K562 (cell line): Measurements from ENCODE around the gene MMP27. TPM values are rescaled to one million over a fixed set of nuclear protein-coding genes. Genes with fewer than 3 reads are reported as not detected.

Experiments used
- ILK ChIP-seq: fragments of 450-650 bp; IDR thresholded peaks from 2 replicates; pipeline ENCODE4 v1.6.1; 2016; ENCODE audit warnings: missing genetic modification characterization, low read depth, mild to moderate bottlenecking, missing compliant biosample characterization, moderate library complexity, borderline replicate concordance
- LARP7 ChIP-seq: fragments of 450-650 bp; IDR thresholded peaks from 2 replicates; pipeline ENCODE4 v1.6.1; 2016
- NUFIP1 ChIP-seq: fragments of 450-650 bp; IDR thresholded peaks from 2 replicates; pipeline ENCODE4 v1.6.1; 2018; ENCODE audit not compliant: partially characterized antibody
- POLR3A ChIP-seq: IDR thresholded peaks from 2 replicates; pipeline ENCODE4 v1.6.1; 2011; ENCODE audit warnings: borderline replicate concordance, mild to moderate bottlenecking, moderate library complexity; ENCODE audit not compliant: insufficient read length, insufficient read depth; ENCODE audit errors: extremely low read depth
- RBM15 ChIP-seq: fragments of 200-400 bp; formaldehyde crosslinking; IDR thresholded peaks from 2 replicates; pipeline ENCODE4 v1.6.1; 2018; ENCODE audit warnings: mild to moderate bottlenecking, low read length, moderate library complexity; ENCODE audit not compliant: insufficient read depth
- SIN3B ChIP-seq: fragments of 450-650 bp; IDR thresholded peaks from 2 replicates; pipeline ENCODE4 v1.6.1; 2017; ENCODE audit warnings: low read depth, mild to moderate bottlenecking, moderate library complexity
- SP1 ChIP-seq: sonication (generic); formaldehyde crosslinking; IDR thresholded peaks from 2 replicates; pipeline ENCODE4 v1.8.1; 2022; ENCODE audit warnings: mild to moderate bottlenecking, missing genetic modification reagents
- TRIM28 ChIP-seq: fragments of 450-650 bp; IDR thresholded peaks from 2 replicates; pipeline ENCODE4 v1.6.1; 2017
- ZNF174 ChIP-seq: fragments of 250-450 bp; sonication (Bioruptor Pico); IDR thresholded peaks from 2 replicates; pipeline ENCODE4 v1.4.0; 2020; ENCODE audit warnings: mild to moderate bottlenecking
- polyA plus RNA-seq, 8 experiments: library from polyadenylated mRNA; depleted of rRNA in 4 of 8; stranded (reverse) in 5 of 8; unstranded in 3 of 8; fragments of >200 nt; fragmentation: Nextera tagmentation in 2 of 8; fragmentation: Illumina TruSeq in 1 of 8; extraction: Ambion mirVana in 2 of 8; extraction: Trizol in 1 of 8; gene quantifications; 2 replicates each; pipeline versions ENCODE4 v1.2.1 to v1.2.3, GENCODE V29; 2011 to 2014; ENCODE audit warnings: inconsistent platforms in 1 of 8, missing spikeins in 1 of 8
- total RNA-seq, 7 experiments: library from RNA; depleted of rRNA in 6 of 7; stranded (reverse); fragments of >200 nt in 6 of 7; fragmentation: Illumina TruSeq in 2 of 7; extraction: Trizol in 2 of 7; gene quantifications; 2 replicates each; pipeline versions ENCODE4 v1.2.1 to v1.2.3, GENCODE V29; 2011 to 2021; ENCODE audit warnings: low replicate concordance in 1 of 7
- TF ChIP-seq, protein P1 (sequence below): fragments of 200-600 bp; sonication (generic); IDR thresholded peaks from one replicate; pipeline ENCODE4 v1.6.1; 2012; ENCODE audit warnings: mild to moderate bottlenecking, low read depth, low read length, inconsistent platforms
- TF ChIP-seq, protein P2 (sequence below), 2 experiments: fragments of 450-650 bp in 1 of 2; sonication (generic) in 1 of 2; formaldehyde crosslinking in 1 of 2; IDR thresholded peaks in 1 of 2; conservative IDR thresholded peaks in 1 of 2; 2 replicates each; pipeline versions ENCODE4 v1.6.1 to v1.8.1; 2016 to 2023; ENCODE audit warnings: mild to moderate bottlenecking in 2 of 2, moderate library complexity in 2 of 2, inconsistent platforms in 1 of 2, missing genetic modification reagents in 1 of 2
- TF ChIP-seq, protein P3 (sequence below): sonication (generic); formaldehyde crosslinking; IDR thresholded peaks from 2 replicates; pipeline ENCODE4 v1.5.0; 2020; ENCODE audit warnings: missing genetic modification reagents
- TF ChIP-seq, protein P4 (sequence below): conservative IDR thresholded peaks from 2 replicates; pipeline ENCODE4 v1.6.1; 2011; ENCODE audit warnings: low read depth, mild to moderate bottlenecking, low read length; ENCODE audit not compliant: control insufficient read depth

MMP27 gene
- total and polyA plus RNA-seq, 9 of the 15 experiments (the other 6 are each of a cell fraction or from before 2014, with no cell fraction given), result not detected

DNA sequence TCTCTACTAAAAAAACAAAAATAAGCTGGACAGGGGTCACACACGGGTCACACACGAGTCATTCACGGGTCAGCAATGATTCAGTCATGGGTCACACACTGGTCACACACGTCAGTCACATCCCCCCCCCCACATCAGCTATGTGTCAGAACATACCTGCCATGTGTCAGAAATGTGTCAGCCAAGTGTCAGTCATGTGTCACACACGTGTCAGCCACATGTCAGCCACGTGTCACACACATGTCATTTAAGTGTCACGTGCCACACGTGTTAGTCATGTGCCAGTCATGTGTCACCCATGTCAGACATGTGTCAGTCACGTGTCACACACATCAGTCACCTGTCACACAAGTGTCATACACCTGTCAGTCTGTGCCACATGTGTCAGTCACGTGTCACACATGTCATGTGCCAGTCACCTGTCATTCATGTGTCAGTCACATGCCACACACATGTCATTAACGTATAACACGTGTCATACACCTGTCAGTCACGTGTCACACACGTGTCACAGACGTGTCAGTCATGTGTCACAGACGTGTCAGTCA lies 51.8 kb downstream of the MMP27 start (continued):
- TF ChIP-seq, protein P1, sequence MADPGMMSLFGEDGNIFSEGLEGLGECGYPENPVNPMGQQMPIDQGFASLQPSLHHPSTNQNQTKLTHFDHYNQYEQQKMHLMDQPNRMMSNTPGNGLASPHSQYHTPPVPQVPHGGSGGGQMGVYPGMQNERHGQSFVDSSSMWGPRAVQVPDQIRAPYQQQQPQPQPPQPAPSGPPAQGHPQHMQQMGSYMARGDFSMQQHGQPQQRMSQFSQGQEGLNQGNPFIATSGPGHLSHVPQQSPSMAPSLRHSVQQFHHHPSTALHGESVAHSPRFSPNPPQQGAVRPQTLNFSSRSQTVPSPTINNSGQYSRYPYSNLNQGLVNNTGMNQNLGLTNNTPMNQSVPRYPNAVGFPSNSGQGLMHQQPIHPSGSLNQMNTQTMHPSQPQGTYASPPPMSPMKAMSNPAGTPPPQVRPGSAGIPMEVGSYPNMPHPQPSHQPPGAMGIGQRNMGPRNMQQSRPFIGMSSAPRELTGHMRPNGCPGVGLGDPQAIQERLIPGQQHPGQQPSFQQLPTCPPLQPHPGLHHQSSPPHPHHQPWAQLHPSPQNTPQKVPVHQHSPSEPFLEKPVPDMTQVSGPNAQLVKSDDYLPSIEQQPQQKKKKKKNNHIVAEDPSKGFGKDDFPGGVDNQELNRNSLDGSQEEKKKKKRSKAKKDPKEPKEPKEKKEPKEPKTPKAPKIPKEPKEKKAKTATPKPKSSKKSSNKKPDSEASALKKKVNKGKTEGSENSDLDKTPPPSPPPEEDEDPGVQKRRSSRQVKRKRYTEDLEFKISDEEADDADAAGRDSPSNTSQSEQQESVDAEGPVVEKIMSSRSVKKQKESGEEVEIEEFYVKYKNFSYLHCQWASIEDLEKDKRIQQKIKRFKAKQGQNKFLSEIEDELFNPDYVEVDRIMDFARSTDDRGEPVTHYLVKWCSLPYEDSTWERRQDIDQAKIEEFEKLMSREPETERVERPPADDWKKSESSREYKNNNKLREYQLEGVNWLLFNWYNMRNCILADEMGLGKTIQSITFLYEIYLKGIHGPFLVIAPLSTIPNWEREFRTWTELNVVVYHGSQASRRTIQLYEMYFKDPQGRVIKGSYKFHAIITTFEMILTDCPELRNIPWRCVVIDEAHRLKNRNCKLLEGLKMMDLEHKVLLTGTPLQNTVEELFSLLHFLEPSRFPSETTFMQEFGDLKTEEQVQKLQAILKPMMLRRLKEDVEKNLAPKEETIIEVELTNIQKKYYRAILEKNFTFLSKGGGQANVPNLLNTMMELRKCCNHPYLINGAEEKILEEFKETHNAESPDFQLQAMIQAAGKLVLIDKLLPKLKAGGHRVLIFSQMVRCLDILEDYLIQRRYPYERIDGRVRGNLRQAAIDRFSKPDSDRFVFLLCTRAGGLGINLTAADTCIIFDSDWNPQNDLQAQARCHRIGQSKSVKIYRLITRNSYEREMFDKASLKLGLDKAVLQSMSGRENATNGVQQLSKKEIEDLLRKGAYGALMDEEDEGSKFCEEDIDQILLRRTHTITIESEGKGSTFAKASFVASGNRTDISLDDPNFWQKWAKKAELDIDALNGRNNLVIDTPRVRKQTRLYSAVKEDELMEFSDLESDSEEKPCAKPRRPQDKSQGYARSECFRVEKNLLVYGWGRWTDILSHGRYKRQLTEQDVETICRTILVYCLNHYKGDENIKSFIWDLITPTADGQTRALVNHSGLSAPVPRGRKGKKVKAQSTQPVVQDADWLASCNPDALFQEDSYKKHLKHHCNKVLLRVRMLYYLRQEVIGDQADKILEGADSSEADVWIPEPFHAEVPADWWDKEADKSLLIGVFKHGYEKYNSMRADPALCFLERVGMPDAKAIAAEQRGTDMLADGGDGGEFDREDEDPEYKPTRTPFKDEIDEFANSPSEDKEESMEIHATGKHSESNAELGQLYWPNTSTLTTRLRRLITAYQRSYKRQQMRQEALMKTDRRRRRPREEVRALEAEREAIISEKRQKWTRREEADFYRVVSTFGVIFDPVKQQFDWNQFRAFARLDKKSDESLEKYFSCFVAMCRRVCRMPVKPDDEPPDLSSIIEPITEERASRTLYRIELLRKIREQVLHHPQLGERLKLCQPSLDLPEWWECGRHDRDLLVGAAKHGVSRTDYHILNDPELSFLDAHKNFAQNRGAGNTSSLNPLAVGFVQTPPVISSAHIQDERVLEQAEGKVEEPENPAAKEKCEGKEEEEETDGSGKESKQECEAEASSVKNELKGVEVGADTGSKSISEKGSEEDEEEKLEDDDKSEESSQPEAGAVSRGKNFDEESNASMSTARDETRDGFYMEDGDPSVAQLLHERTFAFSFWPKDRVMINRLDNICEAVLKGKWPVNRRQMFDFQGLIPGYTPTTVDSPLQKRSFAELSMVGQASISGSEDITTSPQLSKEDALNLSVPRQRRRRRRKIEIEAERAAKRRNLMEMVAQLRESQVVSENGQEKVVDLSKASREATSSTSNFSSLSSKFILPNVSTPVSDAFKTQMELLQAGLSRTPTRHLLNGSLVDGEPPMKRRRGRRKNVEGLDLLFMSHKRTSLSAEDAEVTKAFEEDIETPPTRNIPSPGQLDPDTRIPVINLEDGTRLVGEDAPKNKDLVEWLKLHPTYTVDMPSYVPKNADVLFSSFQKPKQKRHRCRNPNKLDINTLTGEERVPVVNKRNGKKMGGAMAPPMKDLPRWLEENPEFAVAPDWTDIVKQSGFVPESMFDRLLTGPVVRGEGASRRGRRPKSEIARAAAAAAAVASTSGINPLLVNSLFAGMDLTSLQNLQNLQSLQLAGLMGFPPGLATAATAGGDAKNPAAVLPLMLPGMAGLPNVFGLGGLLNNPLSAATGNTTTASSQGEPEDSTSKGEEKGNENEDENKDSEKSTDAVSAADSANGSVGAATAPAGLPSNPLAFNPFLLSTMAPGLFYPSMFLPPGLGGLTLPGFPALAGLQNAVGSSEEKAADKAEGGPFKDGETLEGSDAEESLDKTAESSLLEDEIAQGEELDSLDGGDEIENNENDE, result no peak
- no peak for TF ChIP-seq ILK
- no peak for TF ChIP-seq SIN3B
- no peak for TF ChIP-seq SP1 (CRISPR knock-in tag)
- TF ChIP-seq POLR3A, result no peak
- no peak for TF ChIP-seq ZNF174 (CRISPR knock-in tag)
- TF ChIP-seq, protein P2, sequence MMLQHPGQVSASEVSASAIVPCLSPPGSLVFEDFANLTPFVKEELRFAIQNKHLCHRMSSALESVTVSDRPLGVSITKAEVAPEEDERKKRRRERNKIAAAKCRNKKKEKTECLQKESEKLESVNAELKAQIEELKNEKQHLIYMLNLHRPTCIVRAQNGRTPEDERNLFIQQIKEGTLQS (IDR thresholded peaks at IDR 0.05), result peak; percentile 47; the same call in 1 of the 2 replicates
- TF ChIP-seq, protein P2 (CRISPR knock-in tag; conservative IDR thresholded peaks at IDR 0.05), result no peak
- TF ChIP-seq RBM15, result no peak
- no peak for TF ChIP-seq TRIM28
- no peak for TF ChIP-seq LARP7
- TF ChIP-seq, protein P3, sequence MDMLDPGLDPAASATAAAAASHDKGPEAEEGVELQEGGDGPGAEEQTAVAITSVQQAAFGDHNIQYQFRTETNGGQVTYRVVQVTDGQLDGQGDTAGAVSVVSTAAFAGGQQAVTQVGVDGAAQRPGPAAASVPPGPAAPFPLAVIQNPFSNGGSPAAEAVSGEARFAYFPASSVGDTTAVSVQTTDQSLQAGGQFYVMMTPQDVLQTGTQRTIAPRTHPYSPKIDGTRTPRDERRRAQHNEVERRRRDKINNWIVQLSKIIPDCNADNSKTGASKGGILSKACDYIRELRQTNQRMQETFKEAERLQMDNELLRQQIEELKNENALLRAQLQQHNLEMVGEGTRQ (CRISPR knock-in tag), result peak; percentile 52; the same call in 1 of the 2 replicates
- TF ChIP-seq, protein P4, sequence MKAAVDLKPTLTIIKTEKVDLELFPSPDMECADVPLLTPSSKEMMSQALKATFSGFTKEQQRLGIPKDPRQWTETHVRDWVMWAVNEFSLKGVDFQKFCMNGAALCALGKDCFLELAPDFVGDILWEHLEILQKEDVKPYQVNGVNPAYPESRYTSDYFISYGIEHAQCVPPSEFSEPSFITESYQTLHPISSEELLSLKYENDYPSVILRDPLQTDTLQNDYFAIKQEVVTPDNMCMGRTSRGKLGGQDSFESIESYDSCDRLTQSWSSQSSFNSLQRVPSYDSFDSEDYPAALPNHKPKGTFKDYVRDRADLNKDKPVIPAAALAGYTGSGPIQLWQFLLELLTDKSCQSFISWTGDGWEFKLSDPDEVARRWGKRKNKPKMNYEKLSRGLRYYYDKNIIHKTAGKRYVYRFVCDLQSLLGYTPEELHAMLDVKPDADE, result no peak
- TF ChIP-seq NUFIP1, result no peak
